Upper lobe of left lung (tissue), 6 donors: ENCODE data around the gene VSTM2L. TPM values are rescaled to one million over a fixed set of nuclear protein-coding genes. Genes with fewer than 3 reads are reported as not detected.

Source experiments
- ATAC-seq, 2 donors: fragments of 200-7000 bp; cut with Tn5 transposase; one replicate each; pipeline ENCODE4 v1.9.1; 2022; ENCODE audit warnings: mild to moderate bottlenecking in 2 of 2, moderate library complexity in 2 of 2; ENCODE audit not compliant: low FRiP score in 2 of 2
- DNase-seq, 2 donors: peaks; one replicate each; pipeline ENCODE4 v3.0.0-alpha.2; 2019 to 2020
- H3K27ac ChIP-seq, 4 donors: fragments of 200-600 bp; sonication (generic); one replicate each; pipeline ENCODE4 v1.5.1; 2016 to 2019
- H3K27me3 ChIP-seq, 4 donors: fragments of 200-600 bp; sonication (generic); one replicate each; pipeline ENCODE4 v1.5.1; 2017 to 2019
- H3K36me3 ChIP-seq, 4 donors: fragments of 200-600 bp; sonication (generic); one replicate each; pipeline ENCODE4 v1.5.1; 2016 to 2019
- H3K4me1 ChIP-seq, 4 donors: fragments of 200-600 bp; sonication (generic); one replicate each; pipeline ENCODE4 v1.5.1; 2018 to 2019
- H3K4me3 ChIP-seq, 4 donors: fragments of 200-600 bp; sonication (generic); one replicate each; pipeline ENCODE4 v1.5.1; 2017 to 2019; ENCODE audit warnings: mild to moderate bottlenecking in 2 of 4, moderate library complexity in 1 of 4
- H3K9me3 ChIP-seq, 4 donors: fragments of 200-600 bp; sonication (generic); one replicate each; pipeline ENCODE4 v1.5.1; 2018 to 2019
- EP300 ChIP-seq, 4 donors: sonication (generic); formaldehyde crosslinking; IDR thresholded peaks; one replicate each; pipeline ENCODE4 v1.5.1; 2017; ENCODE audit warnings: antibody characterized with exemption in 4 of 4, control low read depth in 2 of 4
- POLR2A ChIP-seq, 4 donors: fragments of 450-650 bp; IDR thresholded peaks; one replicate each; pipeline ENCODE4 v1.5.1; 2016 to 2017; ENCODE audit warnings: antibody characterized with exemption in 4 of 4, mild to moderate bottlenecking in 2 of 4
- POLR2AphosphoS5 ChIP-seq, 2 donors: sonication (generic); formaldehyde crosslinking; IDR thresholded peaks; one replicate each; pipeline ENCODE4 v1.5.1; 2017; ENCODE audit warnings: antibody characterized with exemption in 2 of 2
- WGBS, 2 donors: methylation state at CpG; one replicate each; pipeline ENCODE4 v1.1.5; 2017 to 2018; 5-methylcytosine and 5-hydroxymethylcytosine counted together
- total RNA-seq, 6 donors: library from RNA; depleted of rRNA in 4 of 6; stranded (reverse); fragments of >200 nt in 4 of 6; gene quantifications; one replicate each; pipeline versions ENCODE4 v1.1.0 to v1.2.1, GENCODE V29; 2016 to 2021
- TF ChIP-seq, protein P1 (sequence below), 6 experiments: fragments of 450-650 bp in 4 of 6; fragments of 200-600 bp in 2 of 6; sonication (generic) in 2 of 6; IDR thresholded peaks; one replicate each; pipeline ENCODE4 v1.5.1; 2016 to 2019; ENCODE audit warnings: antibody characterized with exemption in 6 of 6
- donor health status: DM: no; HTN: no; CAD: no; lungs with moderate emphysema.
- donor health status: DM: no; HTN: yes; CAD: no; lungs with severe emphysema.

VSTM2L gene
- total RNA-seq, 6 donors from 2014 or later, result 1.0 to 47.2 (median 24.8) TPM

DNA sequence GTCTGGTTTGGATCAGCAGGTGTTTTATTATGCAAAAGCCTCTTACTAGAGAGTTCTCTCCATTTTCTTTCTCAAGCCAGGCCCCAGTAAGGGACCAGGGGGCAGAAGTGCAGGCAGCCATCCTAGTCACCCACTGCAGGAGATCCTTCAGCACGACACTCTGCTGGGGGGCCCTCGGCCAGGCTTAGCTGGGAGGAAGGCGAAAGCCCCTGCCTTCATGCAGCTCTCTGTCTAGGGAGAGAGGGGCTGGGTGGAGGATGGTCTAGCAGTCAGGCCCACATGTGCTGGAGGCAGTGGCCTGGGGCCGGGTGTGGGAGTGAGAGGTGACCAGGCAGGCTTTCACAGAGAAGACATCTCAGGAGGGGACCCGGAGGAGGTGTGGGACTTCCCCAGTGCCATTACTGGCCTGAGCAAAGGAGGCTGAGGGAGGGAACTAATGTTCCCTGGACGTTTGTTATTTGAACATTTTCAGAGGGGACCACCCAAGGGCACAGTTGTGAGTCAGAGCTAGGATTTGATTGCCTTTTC, 33.5 kb upstream of the VSTM2L start:
- no peaks in the 10 kb centered on the region for H3K4me1 ChIP-seq
- no peak for ATAC-seq
- no peak overlapping the region for H3K4me3 ChIP-seq
- no peak for DNase-seq
- H3K9me3 ChIP-seq, result no peaks in the 10 kb centered on the region
- peaks cover 0 to 81% (median 46%) of the 10 kb centered on the region in 4 donors for H3K36me3 ChIP-seq
- 89 to 92% methylated on average over 6 of the region's 6 CpGs for WGBS, 2 donors
- TF ChIP-seq, protein P1, sequence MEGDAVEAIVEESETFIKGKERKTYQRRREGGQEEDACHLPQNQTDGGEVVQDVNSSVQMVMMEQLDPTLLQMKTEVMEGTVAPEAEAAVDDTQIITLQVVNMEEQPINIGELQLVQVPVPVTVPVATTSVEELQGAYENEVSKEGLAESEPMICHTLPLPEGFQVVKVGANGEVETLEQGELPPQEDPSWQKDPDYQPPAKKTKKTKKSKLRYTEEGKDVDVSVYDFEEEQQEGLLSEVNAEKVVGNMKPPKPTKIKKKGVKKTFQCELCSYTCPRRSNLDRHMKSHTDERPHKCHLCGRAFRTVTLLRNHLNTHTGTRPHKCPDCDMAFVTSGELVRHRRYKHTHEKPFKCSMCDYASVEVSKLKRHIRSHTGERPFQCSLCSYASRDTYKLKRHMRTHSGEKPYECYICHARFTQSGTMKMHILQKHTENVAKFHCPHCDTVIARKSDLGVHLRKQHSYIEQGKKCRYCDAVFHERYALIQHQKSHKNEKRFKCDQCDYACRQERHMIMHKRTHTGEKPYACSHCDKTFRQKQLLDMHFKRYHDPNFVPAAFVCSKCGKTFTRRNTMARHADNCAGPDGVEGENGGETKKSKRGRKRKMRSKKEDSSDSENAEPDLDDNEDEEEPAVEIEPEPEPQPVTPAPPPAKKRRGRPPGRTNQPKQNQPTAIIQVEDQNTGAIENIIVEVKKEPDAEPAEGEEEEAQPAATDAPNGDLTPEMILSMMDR (IDR thresholded peaks at IDR 0.05), result no peak
- TF ChIP-seq POLR2AphosphoS5 (IDR thresholded peaks at IDR 0.05), result no peak
- no peak for TF ChIP-seq POLR2A (IDR thresholded peaks at IDR 0.05)
- no peak for TF ChIP-seq EP300 (IDR thresholded peaks at IDR 0.05)
- H3K27ac ChIP-seq, result no peak overlapping the region
- no peaks in the 10 kb centered on the region for H3K27me3 ChIP-seq

DNA sequence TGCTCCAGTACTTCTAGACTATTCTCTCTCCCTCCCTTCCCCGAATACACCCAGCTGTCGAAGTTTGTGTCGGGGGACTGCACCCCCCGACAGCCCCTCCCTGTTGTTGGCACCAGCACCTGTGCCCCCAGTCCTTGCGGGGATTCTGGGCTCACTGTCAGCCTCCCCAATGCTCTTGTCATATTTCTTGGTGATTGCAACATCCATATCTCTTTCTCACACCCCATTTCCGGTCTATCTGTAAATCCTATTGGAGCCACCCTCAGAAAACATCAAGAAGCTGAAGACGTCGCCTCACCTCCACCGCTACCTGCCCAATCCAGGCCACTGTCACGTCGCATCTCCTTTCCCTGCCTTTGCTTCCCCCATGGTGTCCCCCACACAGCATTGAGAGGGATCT, 32.6 kb upstream of the VSTM2L start:
- ATAC-seq (no peak), DNase-seq (no peak)
- H3K27ac ChIP-seq, result no peak overlapping the region
- 85 to 86% methylated on average over 11 of the region's 11 CpGs for WGBS, 2 donors
- TF ChIP-seq POLR2A (IDR thresholded peaks at IDR 0.05) (no peak), EP300 (IDR thresholded peaks at IDR 0.05) (no peak), POLR2AphosphoS5 (IDR thresholded peaks at IDR 0.05) (no peak)
- TF ChIP-seq, protein P1 (IDR thresholded peaks at IDR 0.05), result no peak
- H3K4me1 ChIP-seq, result no peaks in the 10 kb centered on the region
- no peaks in the 10 kb centered on the region for H3K9me3 ChIP-seq
- H3K36me3 ChIP-seq, result peaks cover 0 to 78% (median 47%) of the 10 kb centered on the region in 4 donors
- H3K27me3 ChIP-seq, result no peaks in the 10 kb centered on the region
- H3K4me3 ChIP-seq, result no peak overlapping the region

DNA sequence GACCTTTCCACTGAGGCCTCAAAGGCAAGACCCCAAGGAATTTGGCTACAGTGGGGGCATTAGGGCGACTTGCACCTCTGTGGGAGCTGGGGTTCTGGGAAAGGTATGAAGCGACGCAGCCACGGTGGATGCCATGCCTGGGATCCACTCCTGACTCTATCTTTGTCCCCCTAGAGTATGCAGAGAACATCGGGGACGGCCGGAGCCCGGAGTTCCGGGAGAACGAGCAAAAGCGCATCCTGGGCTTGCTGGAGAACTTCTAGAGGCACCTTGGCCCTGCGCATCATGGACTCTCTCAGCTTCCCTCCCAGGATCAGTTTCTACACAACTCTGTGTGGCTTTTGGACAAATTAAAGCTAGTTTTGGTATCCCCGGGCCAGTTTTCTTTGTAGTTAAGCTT, 31.2 kb upstream of the VSTM2L start:
- no peak for ATAC-seq
- TF ChIP-seq POLR2AphosphoS5 (IDR thresholded peaks at IDR 0.05) (no peak), EP300 (IDR thresholded peaks at IDR 0.05) (no peak), POLR2A (IDR thresholded peaks at IDR 0.05) (no peak)
- TF ChIP-seq, protein P1 (IDR thresholded peaks at IDR 0.05), result no peak
- Histone ChIP-seq H3K4me3 (no peak overlapping the region), H3K36me3 (peaks cover 0 to 69% (median 42%) of the 10 kb centered on the region in 4 donors), H3K27me3 (no peaks in the 10 kb centered on the region), H3K4me1 (no peaks in the 10 kb centered on the region), H3K27ac (no peak overlapping the region), H3K9me3 (no peaks in the 10 kb centered on the region)
- no peak for DNase-seq
- 94 to 97% methylated on average over 13 of the region's 13 CpGs for WGBS, 2 donors

DNA sequence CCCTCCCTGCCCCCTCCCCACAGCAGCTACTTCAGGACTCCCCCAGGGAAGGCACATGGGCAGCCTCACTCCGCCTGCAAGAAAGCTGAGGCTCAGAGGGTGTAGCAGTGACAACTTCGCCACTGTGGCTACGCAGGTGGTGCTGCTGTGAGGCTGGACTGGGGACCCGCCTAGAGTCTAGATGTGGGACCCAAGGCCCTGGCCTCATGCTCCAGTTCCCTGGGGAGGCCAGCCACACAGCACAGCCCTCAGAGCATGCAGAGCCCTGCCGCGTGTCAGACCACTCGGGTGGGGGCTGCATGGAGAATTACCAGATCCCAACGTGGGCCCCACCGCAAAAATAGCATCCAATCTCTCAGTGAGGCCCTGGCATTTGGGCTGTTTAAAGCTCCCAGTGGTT, 30.8 kb upstream of the VSTM2L start:
- TF ChIP-seq, protein P1 (IDR thresholded peaks at IDR 0.05), result no peak
- TF ChIP-seq EP300 (IDR thresholded peaks at IDR 0.05), result no peak
- TF ChIP-seq POLR2AphosphoS5 (IDR thresholded peaks at IDR 0.05), result no peak
- no peak for TF ChIP-seq POLR2A (IDR thresholded peaks at IDR 0.05)
- no peaks in the 10 kb centered on the region for H3K27me3 ChIP-seq
- DNase-seq (no peak), ATAC-seq (no peak)
- H3K4me1 ChIP-seq, result no peaks in the 10 kb centered on the region
- H3K9me3 ChIP-seq, result no peaks in the 10 kb centered on the region
- H3K4me3 ChIP-seq, result no peak overlapping the region
- H3K27ac ChIP-seq, result no peak overlapping the region
- 91 to 93% methylated on average over 6 to 9 of the region's 9 CpGs for WGBS, 2 donors
- H3K36me3 ChIP-seq, result peaks cover 0 to 65% (median 42%) of the 10 kb centered on the region in 4 donors

DNA sequence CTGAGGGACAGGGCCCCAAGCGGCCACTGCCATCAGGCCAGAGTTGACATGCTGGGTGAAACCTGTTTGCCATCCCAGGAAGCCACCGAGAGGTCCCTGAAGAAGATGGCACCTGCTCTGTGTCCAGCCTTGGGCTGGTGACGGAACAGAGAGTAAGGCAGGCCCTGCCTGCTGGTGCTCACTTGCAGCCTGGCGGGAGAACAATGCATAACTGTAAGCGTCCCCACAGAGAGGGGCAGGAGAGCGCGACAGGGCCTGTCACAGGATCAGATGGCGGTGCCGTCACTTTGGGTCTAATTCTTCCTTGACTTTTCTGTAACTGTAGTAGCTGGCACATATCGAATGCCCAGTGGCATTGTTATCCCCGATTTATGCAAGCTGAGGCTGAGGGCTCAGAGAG, 29.0 kb upstream of the VSTM2L start:
- no peaks in the 10 kb centered on the region for H3K9me3 ChIP-seq
- WGBS, 2 donors, result 96 to 98% methylated on average over 10 to 11 of the region's 11 CpGs
- ATAC-seq (no peak), DNase-seq (no peak)
- TF ChIP-seq POLR2A (IDR thresholded peaks at IDR 0.05), result no peak
- TF ChIP-seq, protein P1 (IDR thresholded peaks at IDR 0.05), result no peak
- TF ChIP-seq POLR2AphosphoS5 (IDR thresholded peaks at IDR 0.05), result no peak
- no peak for TF ChIP-seq EP300 (IDR thresholded peaks at IDR 0.05)
- H3K27me3 ChIP-seq, result no peaks in the 10 kb centered on the region
- H3K4me3 ChIP-seq, result no peak overlapping the region
- peaks cover 0 to 55% (median 34%) of the 10 kb centered on the region in 4 donors for H3K36me3 ChIP-seq
- no peak overlapping the region for H3K27ac ChIP-seq
- no peaks in the 10 kb centered on the region for H3K4me1 ChIP-seq
